A204.1 (cell line): Measurements from ENCODE around the gene ERO1B.

Source experiments
- FAIRE-seq: peaks from 2 replicates; lab custom pipeline; 2012; peaks lifted over from hg19 to GRCh38; lab: Jason Lieb, UNC

Gene ERO1B

GRCh38 chr1:236301080-236301957 is 19.6 kb upstream of the ERO1B start:
- no peak for FAIRE-seq

- FAIRE-seq, result no peak
Measured at GRCh38 chr1:236297161-236297560, 15.4 kb upstream of the ERO1B start.

GRCh38 chr1:236292425-236292824 is 10.7 kb upstream of the ERO1B start:
- FAIRE-seq, result no peak

- FAIRE-seq, result no peak
Measured at GRCh38 chr1:236289492-236290131, 7.9 kb upstream of the ERO1B start.

- FAIRE-seq, result no peak
Measured at GRCh38 chr1:236288620-236288976, 6.8 kb upstream of the ERO1B start.

GRCh38 chr1:236287757-236288619 is 6.2 kb upstream of the ERO1B start:
- no peak for FAIRE-seq

- FAIRE-seq, result no peak
Measured at GRCh38 chr1:236287356-236287755, 5.6 kb upstream of the ERO1B start.

- no peak for FAIRE-seq
Measured at GRCh38 chr1:236284291-236284721, 2.5 kb upstream of the ERO1B start.

- no peak for FAIRE-seq
Measured at GRCh38 chr1:236282719-236283118, 961 bp upstream of the ERO1B start.

GRCh38 chr1:236282425-236282716 is 613 bp upstream of the ERO1B start:
- FAIRE-seq, result no peak

- no peak for FAIRE-seq
Measured at GRCh38 chr1:236281198-236281653, 532 bp downstream of the ERO1B start.

- no peak for FAIRE-seq
Measured at GRCh38 chr1:236280438-236281197, 1.1 kb downstream of the ERO1B start.

- no peak for FAIRE-seq
Measured at GRCh38 chr1:236275586-236275985, 6.2 kb downstream of the ERO1B start.

- no peak for FAIRE-seq
Measured at GRCh38 chr1:236275061-236275460, 6.7 kb downstream of the ERO1B start.

GRCh38 chr1:236273358-236273757 is 8.4 kb downstream of the ERO1B start:
- FAIRE-seq, result no peak

- FAIRE-seq, result no peak
Measured at GRCh38 chr1:236269439-236269838, 12.3 kb downstream of the ERO1B start.

GRCh38 chr1:236261898-236262297 is 19.9 kb downstream of the ERO1B start:
- FAIRE-seq, result no peak

- no peak for FAIRE-seq
Measured at GRCh38 chr1:236261033-236261432, 20.7 kb downstream of the ERO1B start.

- no peak for FAIRE-seq
Measured at GRCh38 chr1:236259043-236259442, 22.7 kb downstream of the ERO1B start.

GRCh38 chr1:236258114-236258622 is 23.6 kb downstream of the ERO1B start:
- FAIRE-seq, result no peak

- FAIRE-seq, result no peak
Measured at GRCh38 chr1:236257216-236257615, 24.5 kb downstream of the ERO1B start.
